Astrocyte (in vitro differentiated cells and primary cell): ENCODE measurements around the gene CUL2.
"Not testable (repeated sequence)": the region's sequence is repeated elsewhere in the genome, so short reads cannot be mapped to it uniquely, and the experiment has no call there.

Experiments used
- CTCF ChIP-seq: IDR thresholded peaks from 2 replicates; pipeline ENCODE4 v1.5.1; 2011; ENCODE audit warnings: low read depth, mild to moderate bottlenecking, inconsistent platforms, low read length, moderate library complexity; ENCODE audit not compliant: insufficient read depth
- EZH2 ChIP-seq: IDR thresholded peaks from 2 replicates; pipeline ENCODE4 v1.6.1; 2012; ENCODE audit warnings: mild to moderate bottlenecking, low read length, inconsistent platforms; ENCODE audit not compliant: insufficient read depth

DNA sequence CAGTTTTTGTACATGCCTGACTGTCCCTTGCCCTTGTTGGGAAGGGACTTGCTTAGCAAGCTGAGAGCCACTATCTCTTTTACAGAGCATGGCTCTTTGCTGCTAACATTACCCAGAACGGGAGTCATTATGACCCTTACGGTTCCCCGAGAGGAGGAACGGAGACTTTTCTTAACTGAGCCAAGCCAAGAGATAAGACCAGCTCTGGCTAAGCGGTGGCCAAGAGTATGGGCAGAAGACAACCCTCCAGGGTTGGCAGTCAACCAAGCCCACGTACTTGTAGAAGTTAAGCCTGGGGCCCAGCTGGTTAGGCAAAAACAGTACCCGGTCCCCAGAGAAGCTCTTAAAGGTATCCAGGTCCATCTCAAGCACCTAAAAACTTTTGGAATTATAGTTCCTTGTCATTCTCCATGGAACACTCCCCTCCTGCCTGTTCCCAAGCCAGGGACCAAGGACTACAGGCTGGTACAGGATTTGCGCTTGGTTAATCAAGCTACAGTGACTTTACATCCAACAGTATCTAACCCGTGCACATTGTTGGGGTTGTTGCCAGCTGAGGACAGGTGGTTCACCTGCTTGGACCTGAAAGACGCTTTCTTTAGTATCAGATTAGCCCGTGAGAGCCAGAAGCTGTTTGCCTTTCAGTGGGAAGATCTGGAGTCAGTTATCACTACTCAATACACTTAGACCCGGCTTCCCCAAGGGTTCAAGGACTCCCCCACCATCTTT is 118.4 kb downstream of the CUL2 start:
- TF ChIP-seq CTCF, EZH2: not testable (repeated sequence)
